GM19468 (cell line): ENCODE data around the gene CFB.

ENCODE experiments used
- ATAC-seq: cut with Tn5 transposase; IDR thresholded peaks from one replicate; pipeline ENCODE4 v1.9.1; 2021; ENCODE audit warnings: mild to moderate bottlenecking, moderate library complexity, moderate number of reproducible peaks; ENCODE audit not compliant: unreplicated experiment; ENCODE audit errors: extremely low read depth

Gene CFB

GRCh38 chr6:31947864-31948263, 2.0 kb downstream of the CFB start:
- ATAC-seq = no peak

- no peak for ATAC-seq
Measured at GRCh38 chr6:31948306-31948705, 2.4 kb downstream of the CFB start.

GRCh38 chr6:31948753-31949413, 3.0 kb downstream of the CFB start:
- no peak for ATAC-seq

GRCh38 chr6:31949926-31950548, 4.1 kb downstream of the CFB start:
- no peak for ATAC-seq

- ATAC-seq = no peak
Measured at GRCh38 chr6:31952140-31952805, 6.4 kb downstream of the CFB start.

- no peak for ATAC-seq
Measured at GRCh38 chr6:31952890-31953289, 7.0 kb downstream of the CFB start.

- no peak for ATAC-seq
Measured at GRCh38 chr6:31954511-31954910, 8.6 kb downstream of the CFB start.

- no peak for ATAC-seq
Measured at GRCh38 chr6:31956796-31957195, 10.9 kb downstream of the CFB start.

GRCh38 chr6:31958412-31958740, 12.5 kb downstream of the CFB start:
- ATAC-seq = no peak

GRCh38 chr6:31958741-31959739, 13.1 kb downstream of the CFB start, which contains the start of the genes NELFE and SKIC2:
NELFE (minus strand) TSS chr6:31958971; CDS start chr6:31958446, 525 bp downstream.
SKIC2 (plus strand) TSS chr6:31959175; CDS start chr6:31959193, 18 bp downstream.
- peak; percentile 94 for ATAC-seq

- ATAC-seq = no peak
Measured at GRCh38 chr6:31961616-31962015, 15.7 kb downstream of the CFB start.

- ATAC-seq = no peak
Measured at GRCh38 chr6:31963921-31964320, 18.0 kb downstream of the CFB start.

- ATAC-seq = no peak
Measured at GRCh38 chr6:31965700-31966099, 19.8 kb downstream of the CFB start.

GRCh38 chr6:31966506-31966905, 20.6 kb downstream of the CFB start:
- ATAC-seq = no peak

GRCh38 chr6:31966997-31967925, 21.4 kb downstream of the CFB start:
- no peak for ATAC-seq

- no peak for ATAC-seq
Measured at GRCh38 chr6:31967926-31968320, 22.0 kb downstream of the CFB start.

GRCh38 chr6:31968326-31968725, 22.4 kb downstream of the CFB start:
- no peak for ATAC-seq

- ATAC-seq = no peak
Measured at GRCh38 chr6:31968791-31969711, 23.2 kb downstream of the CFB start.
